NB4 (cell line): ENCODE results near the gene HTRA3.

Experiments used
- DNase-seq: peaks from one replicate; pipeline ENCODE4 v3.0.0; 2010; ENCODE audit warnings: low read depth
- H3K4me3 ChIP-seq: one replicate; pipeline ENCODE4 v1.5.1; 2011; ENCODE audit warnings: mild to moderate bottlenecking, low read depth, low read length, moderate library complexity
- CTCF ChIP-seq: IDR thresholded peaks from one replicate; pipeline ENCODE4 v1.5.1; 2012; ENCODE audit warnings: low read depth, low read length
- MAX ChIP-seq: IDR thresholded peaks from 2 replicates; pipeline ENCODE4 v1.6.1; 2011; ENCODE audit warnings: low read depth, low read length
- MYC ChIP-seq: IDR thresholded peaks from 2 replicates; pipeline ENCODE4 v1.6.1; 2011; ENCODE audit warnings: low read depth, low read length
- POLR2A ChIP-seq: IDR thresholded peaks from 2 replicates; pipeline ENCODE4 v1.6.1; 2011; ENCODE audit warnings: mild to moderate bottlenecking; ENCODE audit not compliant: insufficient read length; ENCODE audit errors: extremely low read depth

The HTRA3 gene

GRCh38 chr4:8228319-8229250 is 41.0 kb upstream of the HTRA3 start:
- TF ChIP-seq POLR2A (no peak), MAX (peak; percentile 73)

GRCh38 chr4:8229331-8229975 is 40.1 kb upstream of the HTRA3 start:
- TF ChIP-seq POLR2A: no peak
- no peak for TF ChIP-seq CTCF
- TF ChIP-seq MYC: no peak
- no peak for TF ChIP-seq MAX
- DNase-seq: no peak
- H3K4me3 ChIP-seq: no peak overlapping the region

More at GRCh38 chr4:8228319-8229250, 41.0 kb upstream of the HTRA3 start:
- no peak overlapping the region for H3K4me3 ChIP-seq
- peak; percentile 84 for DNase-seq

- no peak for DNase-seq
- H3K4me3 ChIP-seq: no peak overlapping the region
These were observed 39.5 kb upstream of the HTRA3 start for GRCh38 chr4:8230033-8230432.

GRCh38 chr4:8230891-8231290 is 38.7 kb upstream of the HTRA3 start:
- DNase-seq: no peak
- H3K4me3 ChIP-seq: no peak overlapping the region
- TF ChIP-seq CTCF: no peak
- no peak for TF ChIP-seq MYC
- TF ChIP-seq POLR2A: no peak
- TF ChIP-seq MAX: no peak

More at GRCh38 chr4:8230033-8230432, 39.5 kb upstream of the HTRA3 start:
- no peak for TF ChIP-seq MYC
- TF ChIP-seq MAX: no peak
- TF ChIP-seq CTCF: no peak
- no peak for TF ChIP-seq POLR2A

GRCh38 chr4:8231551-8232049 is 38.0 kb upstream of the HTRA3 start:
- TF ChIP-seq CTCF: no peak
- no peak for TF ChIP-seq MYC
- no peak for TF ChIP-seq MAX
- no peak for TF ChIP-seq POLR2A
- H3K4me3 ChIP-seq: no peak overlapping the region
- no peak for DNase-seq

GRCh38 chr4:8232748-8233147 is 36.8 kb upstream of the HTRA3 start:
- no peak for TF ChIP-seq MAX
- TF ChIP-seq CTCF: no peak
- TF ChIP-seq POLR2A: no peak
- no peak for TF ChIP-seq MYC
- H3K4me3 ChIP-seq: no peak overlapping the region
- no peak for DNase-seq
